KMS-11 (cell line): Measurements from ENCODE around the gene MAP2K5.

Source experiments
- H2AFZ ChIP-seq: fragments of 200-600 bp; sonication (generic); 2 replicates; pipeline ENCODE4 v1.6.1; 2016; ENCODE audit warnings: antibody characterized with exemption, mixed run types, low read depth
- H3K27ac ChIP-seq: fragments of 200-600 bp; sonication (generic); 2 replicates; pipeline ENCODE4 v1.6.1; 2016; ENCODE audit warnings: mild to moderate bottlenecking, mixed run types
- H3K27me3 ChIP-seq: fragments of 200-600 bp; sonication (generic); 2 replicates; pipeline ENCODE4 v1.6.1; 2017; ENCODE audit warnings: mild to moderate bottlenecking, low read depth, mixed run types, moderate library complexity; ENCODE audit not compliant: insufficient read depth
- H3K36me3 ChIP-seq: fragments of 200-600 bp; sonication (generic); 2 replicates; pipeline ENCODE4 v1.6.1; 2017; ENCODE audit warnings: mild to moderate bottlenecking, mixed run types; ENCODE audit not compliant: insufficient read depth
- H3K4me1 ChIP-seq: fragments of 200-600 bp; sonication (generic); 2 replicates; pipeline ENCODE4 v1.6.1; 2016; ENCODE audit warnings: mild to moderate bottlenecking, low read depth, mixed run types; ENCODE audit not compliant: poor library complexity, severe bottlenecking
- H3K4me2 ChIP-seq: fragments of 200-600 bp; sonication (generic); 2 replicates; pipeline ENCODE4 v1.7.0; 2016; ENCODE audit warnings: mild to moderate bottlenecking, mixed run types
- H3K4me3 ChIP-seq: fragments of 200-600 bp; sonication (generic); IDR thresholded peaks from 2 replicates; pipeline ENCODE4 v1.6.1; 2017; ENCODE audit warnings: low read depth, low read length, mixed read lengths; ENCODE audit not compliant: insufficient read depth
- H3K79me2 ChIP-seq: fragments of 200-600 bp; sonication (generic); 2 replicates; pipeline ENCODE4 v1.6.1; 2016; ENCODE audit warnings: low read depth, mixed run types; ENCODE audit not compliant: insufficient read depth
- H3K9ac ChIP-seq: fragments of 200-600 bp; sonication (generic); 2 replicates; pipeline ENCODE4 v1.6.1; 2016; ENCODE audit warnings: mild to moderate bottlenecking, mixed run types
- H4K20me1 ChIP-seq: fragments of 200-600 bp; sonication (generic); 2 replicates; pipeline ENCODE4 v1.6.1; 2016; ENCODE audit warnings: mild to moderate bottlenecking, mixed run types; ENCODE audit not compliant: insufficient read depth
- CTCF ChIP-seq: fragments of 200-600 bp; sonication (generic); conservative IDR thresholded peaks from 2 replicates; pipeline ENCODE4 v1.6.1; 2017; ENCODE audit warnings: low read depth, mild to moderate bottlenecking, antibody characterized with exemption, low read length, moderate library complexity, mixed read lengths

MAP2K5 gene

GRCh38 chr15:67569668-67570067 lies 27.2 kb downstream of the MAP2K5 start:
- H3K36me3 ChIP-seq = no peaks in the 10 kb centered on the region
- no peak overlapping the region for H3K4me3 ChIP-seq
- no peak for TF ChIP-seq CTCF
- no peak overlapping the region for H2AFZ ChIP-seq
- peaks cover 24% of the 10 kb centered on the region for H3K4me1 ChIP-seq
- H3K79me2 ChIP-seq = no peaks in the 10 kb centered on the region
- H3K9ac ChIP-seq = no peak overlapping the region
- no peaks in the 10 kb centered on the region for H3K27me3 ChIP-seq
- no peaks in the 10 kb centered on the region for H4K20me1 ChIP-seq
- H3K27ac ChIP-seq = no peak overlapping the region
- H3K4me2 ChIP-seq = no peak overlapping the region

- Histone ChIP-seq H2AFZ (no peak overlapping the region), H3K9ac (no peak overlapping the region), H3K4me1 (peaks cover 16% of the 10 kb centered on the region), H3K79me2 (no peaks in the 10 kb centered on the region), H3K4me2 (no peak overlapping the region), H3K27ac (no peak overlapping the region), H3K4me3 (no peak overlapping the region), H3K27me3 (no peaks in the 10 kb centered on the region), H4K20me1 (no peaks in the 10 kb centered on the region), H3K36me3 (no peaks in the 10 kb centered on the region)
- TF ChIP-seq CTCF = no peak
Observed at GRCh38 chr15:67570875-67571647, 28.6 kb downstream of the MAP2K5 start.

- Histone ChIP-seq H3K79me2 (no peaks in the 10 kb centered on the region), H4K20me1 (no peaks in the 10 kb centered on the region), H3K27me3 (no peaks in the 10 kb centered on the region), H3K36me3 (no peaks in the 10 kb centered on the region), H3K4me3 (no peak overlapping the region), H3K27ac (no peak overlapping the region), H3K4me1 (peaks cover 16% of the 10 kb centered on the region), H3K4me2 (no peak overlapping the region), H3K9ac (no peak overlapping the region), H2AFZ (no peak overlapping the region)
- TF ChIP-seq CTCF = no peak
Observed at GRCh38 chr15:67571648-67572415, 29.3 kb downstream of the MAP2K5 start.

- H3K36me3 ChIP-seq = no peaks in the 10 kb centered on the region
- H4K20me1 ChIP-seq = no peaks in the 10 kb centered on the region
- H3K79me2 ChIP-seq = no peaks in the 10 kb centered on the region
- no peaks in the 10 kb centered on the region for H3K27me3 ChIP-seq
- H3K4me3 ChIP-seq = no peak overlapping the region
- H3K9ac ChIP-seq = no peak overlapping the region
- H3K4me1 ChIP-seq = peaks cover 13% of the 10 kb centered on the region
- no peak overlapping the region for H3K4me2 ChIP-seq
- no peak overlapping the region for H2AFZ ChIP-seq
- TF ChIP-seq CTCF = no peak
- no peak overlapping the region for H3K27ac ChIP-seq
Observed at GRCh38 chr15:67573194-67573593, 30.7 kb downstream of the MAP2K5 start.
